HepG2 (cell line): ENCODE results near the gene WEE1. TPM values are rescaled to one million over a fixed set of nuclear protein-coding genes. Genes with fewer than 3 reads are reported as not detected.

Experiments
- ADNP ChIP-seq: sonication (generic); formaldehyde crosslinking; IDR thresholded peaks from 2 replicates; pipeline ENCODE4 v1.4.0; 2020; ENCODE audit warnings: missing genetic modification reagents
- ARNTL ChIP-seq: sonication (generic); formaldehyde crosslinking; IDR thresholded peaks from 2 replicates; pipeline ENCODE4 v1.4.0; 2020; ENCODE audit warnings: mild to moderate bottlenecking, missing genetic modification reagents
- ESRRA ChIP-seq: sonication (generic); formaldehyde crosslinking; IDR thresholded peaks from 2 replicates; pipeline ENCODE4 v1.5.1; 2020; ENCODE audit warnings: mild to moderate bottlenecking, low read depth, missing genetic modification reagents
- HNF4A ChIP-seq: sonication (generic); formaldehyde crosslinking; IDR thresholded peaks from 2 replicates; pipeline ENCODE4 v1.4.0; 2020; ENCODE audit warnings: missing genetic modification reagents
- JUND ChIP-seq: sonication (generic); formaldehyde crosslinking; IDR thresholded peaks from 2 replicates; pipeline ENCODE4 v1.8.0; 2022; ENCODE audit warnings: mild to moderate bottlenecking, missing genetic modification reagents
- MAFK ChIP-seq, 2 experiments: IDR thresholded peaks in 1 of 2; conservative IDR thresholded peaks in 1 of 2; 2 replicates each; pipeline ENCODE4 v1.6.1; 2011; ENCODE audit warnings: improper control_type of control experiment in 2 of 2, low read length in 2 of 2
- MLX ChIP-seq: IDR thresholded peaks from 2 replicates; pipeline ENCODE4 v1.6.1; 2016
- NFIC ChIP-seq: IDR thresholded peaks from 2 replicates; pipeline ENCODE4 v1.6.1; 2012; ENCODE audit warnings: mild to moderate bottlenecking, low read length, inconsistent platforms
- NFYC ChIP-seq: IDR thresholded peaks from 2 replicates; pipeline ENCODE4 v1.6.1; 2016; ENCODE audit warnings: missing genetic modification reagents, missing compliant biosample characterization
- NONO ChIP-seq, 2 experiments: fragments of 450-650 bp in 1 of 2; sonication (generic) in 1 of 2; formaldehyde crosslinking in 1 of 2; IDR thresholded peaks in 1 of 2; conservative IDR thresholded peaks in 1 of 2; 2 replicates each; pipeline versions ENCODE4 v1.6.1 to v1.8.0; 2017 to 2022; ENCODE audit warnings: mild to moderate bottlenecking in 1 of 2, missing genetic modification reagents in 1 of 2, moderate library complexity in 1 of 2
- POGZ ChIP-seq: sonication (generic); formaldehyde crosslinking; IDR thresholded peaks from 2 replicates; pipeline ENCODE4 v1.4.0; 2020; ENCODE audit warnings: mild to moderate bottlenecking, missing genetic modification reagents
- REXO4 ChIP-seq: sonication (generic); formaldehyde crosslinking; IDR thresholded peaks from 2 replicates; pipeline ENCODE4 v1.8.0; 2022; ENCODE audit warnings: missing genetic modification reagents, mild to moderate bottlenecking, borderline replicate concordance
- SKI ChIP-seq: fragments of 450-650 bp; IDR thresholded peaks from one replicate; pipeline ENCODE4 v1.6.1; 2018; ENCODE audit warnings: mild to moderate bottlenecking; ENCODE audit not compliant: partially characterized antibody
- SNRNP70 ChIP-seq: fragments of 200-400 bp; formaldehyde crosslinking; IDR thresholded peaks from 2 replicates; pipeline ENCODE4 v1.6.1; 2017; ENCODE audit warnings: mild to moderate bottlenecking, low read depth, low read length, moderate library complexity
- TBL1XR1 ChIP-seq: fragments of 150-350 bp; IDR thresholded peaks from 2 replicates; pipeline ENCODE4 v1.6.1; 2014; ENCODE audit warnings: borderline replicate concordance, low read length; ENCODE audit not compliant: partially characterized antibody
- THAP8 ChIP-seq: sonication (generic); formaldehyde crosslinking; IDR thresholded peaks from 2 replicates; pipeline ENCODE4 v1.5.1; 2020; ENCODE audit warnings: missing genetic modification reagents, mild to moderate bottlenecking, borderline replicate concordance
- TOPORS ChIP-seq: sonication (generic); formaldehyde crosslinking; IDR thresholded peaks from 2 replicates; pipeline ENCODE4 v1.8.0; 2023; ENCODE audit warnings: mild to moderate bottlenecking, missing genetic modification reagents
- ZBTB38 ChIP-seq: sonication (generic); formaldehyde crosslinking; IDR thresholded peaks from 2 replicates; pipeline ENCODE4 v1.5.1; 2020; ENCODE audit warnings: mild to moderate bottlenecking, missing genetic modification reagents
- ZBTB4 ChIP-seq: sonication (generic); formaldehyde crosslinking; IDR thresholded peaks from 2 replicates; pipeline ENCODE4 v1.4.0; 2020; ENCODE audit warnings: missing genetic modification reagents, mild to moderate bottlenecking, borderline replicate concordance
- ZBTB8A ChIP-seq: sonication (generic); formaldehyde crosslinking; IDR thresholded peaks from 2 replicates; pipeline ENCODE4 v1.4.0; 2020; ENCODE audit warnings: mild to moderate bottlenecking, low read depth, missing genetic modification reagents, borderline replicate concordance
- ZFP90 ChIP-seq: sonication (generic); formaldehyde crosslinking; IDR thresholded peaks from 2 replicates; pipeline ENCODE4 v1.8.0; 2022; ENCODE audit warnings: missing genetic modification reagents, mild to moderate bottlenecking, inconsistent platforms, borderline replicate concordance
- ZNF207 ChIP-seq: fragments of 450-650 bp; IDR thresholded peaks from 2 replicates; pipeline ENCODE4 v1.6.1; 2016; ENCODE audit warnings: antibody characterized with exemption, borderline replicate concordance
- ZNF251 ChIP-seq: sonication (generic); formaldehyde crosslinking; IDR thresholded peaks from 2 replicates; pipeline ENCODE4 v1.9.0; 2021; ENCODE audit warnings: mild to moderate bottlenecking, missing genetic modification reagents
- ZNF33A ChIP-seq: sonication (generic); formaldehyde crosslinking; IDR thresholded peaks from 2 replicates; pipeline ENCODE4 v1.5.1; 2020; ENCODE audit warnings: missing genetic modification reagents, mild to moderate bottlenecking, moderate library complexity, borderline replicate concordance
- ZNF343 ChIP-seq: sonication (generic); formaldehyde crosslinking; IDR thresholded peaks from 2 replicates; pipeline ENCODE4 v1.4.0; 2020; ENCODE audit warnings: mild to moderate bottlenecking, missing genetic modification reagents
- ZNF501 ChIP-seq: sonication (generic); formaldehyde crosslinking; IDR thresholded peaks from 2 replicates; pipeline ENCODE4 v1.5.1; 2020; ENCODE audit warnings: mild to moderate bottlenecking, moderate library complexity, missing genetic modification reagents
- ZNF616 ChIP-seq: sonication (generic); formaldehyde crosslinking; IDR thresholded peaks from 2 replicates; pipeline ENCODE4 v1.5.0; 2020; ENCODE audit warnings: low read depth, mild to moderate bottlenecking, missing genetic modification reagents
- ZNF709 ChIP-seq: sonication (generic); formaldehyde crosslinking; IDR thresholded peaks from 2 replicates; pipeline ENCODE4 v1.5.0; 2020; ENCODE audit warnings: mild to moderate bottlenecking, missing genetic modification reagents
- polyA plus RNA-seq, 8 experiments: library from polyadenylated mRNA; depleted of rRNA in 3 of 8; stranded (reverse) in 7 of 8; unstranded in 1 of 8; fragments of >200 nt; fragmentation: Illumina TruSeq in 4 of 8; extraction: Trizol in 4 of 8; gene quantifications; 2 replicates each; pipeline versions ENCODE4 v1.2.1 to v1.2.3, GENCODE V29; 2011 to 2016; ENCODE audit warnings: low read depth in 4 of 8, missing spikeins in 1 of 8, mixed read lengths in 1 of 8; ENCODE audit not compliant: insufficient read depth in 1 of 8
- total RNA-seq, 5 experiments: library from RNA; depleted of rRNA; stranded (reverse); fragments of >200 nt; fragmentation: Illumina TruSeq; extraction: Trizol; gene quantifications; 2 replicates each; pipeline ENCODE4 v1.2.3, GENCODE V29; 2016; ENCODE audit warnings: low read depth in 1 of 5

The WEE1 gene
- total and polyA plus RNA-seq, 2 of the 13 experiments (the other 11 are each of a cell fraction or from before 2014, with no cell fraction given) = 31.4 to 63.7 TPM

GRCh38 chr11:9606809-9607510 lies 33.5 kb downstream of the WEE1 start (continued):
- TF ChIP-seq ZNF251 (no peak), ZBTB38 (CRISPR knock-in tag) (no peak), NONO (IDR thresholded peaks at IDR 0.05) (no peak), NONO (CRISPR knock-in tag; conservative IDR thresholded peaks at IDR 0.05) (no peak), ZFP90 (CRISPR knock-in tag) (no peak), TOPORS (CRISPR knock-in tag) (no peak), NFYC (no peak), JUND (CRISPR knock-in tag) (0 out of 2 replicates have a peak, but pooled peaks have one; percentile 62), SNRNP70 (no peak), TBL1XR1 (no peak), THAP8 (CRISPR knock-in tag) (no peak), ZNF343 (CRISPR knock-in tag) (no peak), SKI (no peak), ZNF207 (no peak), REXO4 (CRISPR knock-in tag) (no peak), ARNTL (CRISPR knock-in tag) (0 out of 2 replicates have a peak, but pooled peaks have one; percentile 29), ZBTB4 (CRISPR knock-in tag) (no peak), MAFK (conservative IDR thresholded peaks at IDR 0.05 in 1 of 2, IDR thresholded peaks at IDR 0.05 in 1 of 2; ENCODE audit: low read length in 2 of 2) (no peak), MLX (CRISPR knock-in tag) (no peak), HNF4A (CRISPR knock-in tag) (peak; percentile 49), ESRRA (CRISPR knock-in tag) (no peak), ZBTB8A (CRISPR knock-in tag) (no peak), ZNF616 (CRISPR knock-in tag) (no peak), ADNP (CRISPR knock-in tag) (no peak), ZNF501 (CRISPR knock-in tag) (peak; percentile 64), ZNF709 (CRISPR knock-in tag) (no peak), POGZ (CRISPR knock-in tag) (peak; percentile 50; the same call in 1 of the 2 replicates), NFIC (no peak), ZNF33A (CRISPR knock-in tag) (no peak)
